T-helper 1 cell (primary cell): Measurements from ENCODE around the gene PPP2R2C.

ENCODE experiments used
- DNase-seq, 5 donors: peaks; one replicate each; pipeline ENCODE4 v3.0.0-alpha.2; 2012 to 2020

The PPP2R2C gene

GRCh38 chr4:6467600-6467999, 4.8 kb downstream of the PPP2R2C start:
- DNase-seq: no peak

- no peak for DNase-seq
Measured at GRCh38 chr4:6466756-6467381, 5.5 kb downstream of the PPP2R2C start.

- no peak for DNase-seq
Measured at GRCh38 chr4:6465955-6466354, 6.5 kb downstream of the PPP2R2C start.

GRCh38 chr4:6464842-6465588, 7.4 kb downstream of the PPP2R2C start:
- no peak for DNase-seq

GRCh38 chr4:6463311-6464289, 8.8 kb downstream of the PPP2R2C start:
- no peak for DNase-seq

- no peak for DNase-seq
Measured at GRCh38 chr4:6461301-6462165, 10.9 kb downstream of the PPP2R2C start.

- DNase-seq: no peak
Measured at GRCh38 chr4:6460876-6461275, 11.5 kb downstream of the PPP2R2C start.

- no peak for DNase-seq
Measured at GRCh38 chr4:6458528-6458927, 13.9 kb downstream of the PPP2R2C start.

GRCh38 chr4:6456450-6456849, 16.0 kb downstream of the PPP2R2C start:
- no peak for DNase-seq

GRCh38 chr4:6454112-6454910, 18.1 kb downstream of the PPP2R2C start:
- no peak for DNase-seq

GRCh38 chr4:6453688-6453990, 18.8 kb downstream of the PPP2R2C start:
- no peak for DNase-seq

GRCh38 chr4:6452897-6453687, 19.3 kb downstream of the PPP2R2C start:
- no peak for DNase-seq

GRCh38 chr4:6452116-6452896, 20.1 kb downstream of the PPP2R2C start:
- DNase-seq: no peak

GRCh38 chr4:6451309-6451708, 21.1 kb downstream of the PPP2R2C start:
- no peak for DNase-seq

GRCh38 chr4:6450709-6451108, 21.7 kb downstream of the PPP2R2C start:
- DNase-seq: no peak

- no peak for DNase-seq
Measured at GRCh38 chr4:6449746-6450369, 22.6 kb downstream of the PPP2R2C start.

- no peak for DNase-seq
Measured at GRCh38 chr4:6449335-6449734, 23.1 kb downstream of the PPP2R2C start.

- no peak for DNase-seq
Measured at GRCh38 chr4:6448476-6449170, 23.8 kb downstream of the PPP2R2C start.

- DNase-seq: no peak
Measured at GRCh38 chr4:6447672-6448171, 24.7 kb downstream of the PPP2R2C start.
